ENCODE results near the gene BICC1. TPM values are rescaled to one million over a fixed set of nuclear protein-coding genes. Genes with fewer than 3 reads are reported as not detected.

Gene BICC1
- total and polyA plus RNA-seq, 2 of the 8 experiments (the other 6 are each of a cell fraction or from before 2014, with no cell fraction given), result 0.20 to 0.73 TPM

- Histone ChIP-seq H3K27ac (ENCODE audit: low read depth, low read length) (no peak overlapping the region), H3K4me3 (ENCODE audit: extremely low read depth in 1 of 4, insufficient read depth in 2 of 4, low read depth in 3 of 4, low read length in 4 of 4) (no peak overlapping the region), H3K23me2 (ENCODE audit: low read depth, low read length) (peaks cover 3% of the 10 kb centered on the region; the same call in 1 of the 2 replicates), H3K14ac (ENCODE audit: insufficient read length) (no peak overlapping the region), H3K4me2 (ENCODE audit: insufficient read depth in 1 of 2, low read depth in 2 of 2, low read length in 2 of 2) (peak overlapping the region; percentile 39 to 40; a peak in 1 of 4 replicates), H4K5ac (ENCODE audit: insufficient read length, low read depth, low read length) (no peak overlapping the region), H3K56ac (replicated peaks; ENCODE audit: insufficient read length, low read depth, low read length) (no peak overlapping the region), H2BK12ac (ENCODE audit: low read depth, low read length) (no peak overlapping the region), H2AFZ (ENCODE audit: low read length) (no peak overlapping the region), H2BK5ac (ENCODE audit: low read depth, low read length) (no peak overlapping the region), H3K27me3 (replicated peaks in 1 of 4; ENCODE audit: control insufficient read depth in 3 of 4, extremely low read depth in 1 of 4, insufficient read depth in 3 of 4, low read length in 3 of 4) (no peaks in the 10 kb centered on the region), H2BK15ac (ENCODE audit: low read length) (no peak overlapping the region), H3K79me2 (ENCODE audit: control insufficient read depth in 1 of 2, insufficient read depth in 2 of 2, low read length in 2 of 2) (no peaks in the 10 kb centered on the region), H3K4me1 (replicated peaks in 1 of 4; ENCODE audit: control insufficient read depth in 3 of 4, insufficient read depth in 4 of 4, low read length in 3 of 4) (peaks cover 0 to 3% (median under 1%) of the 10 kb centered on the region in 4 experiments; a peak in 1 of 7 replicates), H3K4ac (replicated peaks; ENCODE audit: insufficient read length, low read depth, low read length) (no peak overlapping the region), H2BK120ac (replicated peaks; ENCODE audit: low read depth, low read length) (no peak overlapping the region), H3K9ac (replicated peaks in 1 of 4; ENCODE audit: extremely low read depth in 1 of 4, low read depth in 3 of 4, low read length in 3 of 4) (no peak overlapping the region), H3K9me3 (ENCODE audit: insufficient read depth in 2 of 2, low read depth in 1 of 2, low read length in 1 of 2) (no peaks in the 10 kb centered on the region), H4K8ac (ENCODE audit: extremely low read depth, insufficient read depth, low read length) (no peak overlapping the region), H3K79me1 (ENCODE audit: low read depth, low read length) (no peaks in the 10 kb centered on the region), H2BK20ac (ENCODE audit: low read length) (no peak overlapping the region), H4K20me1 (replicated peaks in 1 of 2; ENCODE audit: control insufficient read depth in 1 of 2, insufficient read depth in 2 of 2, low read length in 2 of 2) (no peaks in the 10 kb centered on the region), H3K36me3 (ENCODE audit: control insufficient read depth in 2 of 4, insufficient read depth in 4 of 4, low read length in 3 of 4) (no peaks in the 10 kb centered on the region), H3K23ac (ENCODE audit: insufficient read length) (no peak overlapping the region), H2AK5ac (ENCODE audit: low read depth, low read length) (no peak overlapping the region), H4K91ac (replicated peaks; ENCODE audit: insufficient read length, low read length) (no peak overlapping the region), H3K18ac (ENCODE audit: extremely low read depth, low read length) (no peak overlapping the region)
- FAIRE-seq (peak; percentile 60), DNase-seq (ENCODE audit: low read depth in 1 of 2, low spot score in 2 of 2) (no peak)
- 27% methylated on average over 2 of the region's 2 CpGs; no CpG with 5 or more reads in 1 of the 2 experiments for WGBS, 2 experiments (ENCODE audit: extremely low coverage in 1 of 2, insufficient coverage in 1 of 2, insufficient read length in 1 of 2, insufficient replicate concordance in 2 of 2, low coverage in 1 of 2, low lambda C conversion rate in 2 of 2, missing lambda C conversion rate in 1 of 2)
- CTCF ChIA-PET (ENCODE audit: partially characterized antibody), result interaction anchor here (1.2 to 1.7 kb wide), 4 partner anchors 12 to 177 kb away, joined by 3 to 9 read pairs (median 4); no protein-coding TSS in a partner anchor
- POLR2A ChIA-PET (ENCODE audit: partially characterized antibody), result interaction anchor here (1.2 kb wide), 1 partner anchor 12 kb away, joined by 3 read pairs; no protein-coding TSS in a partner anchor
- no peak for TF ChIP-seq KDM4A (IDR thresholded peaks at IDR 0.05; ENCODE audit: low read depth, low read length, severe bottlenecking)
- TF ChIP-seq KDM1A (IDR thresholded peaks at IDR 0.05; ENCODE audit: borderline replicate concordance, low read length), result no peak
- no peak for TF ChIP-seq E2F6 (IDR thresholded peaks at IDR 0.05)
- TF ChIP-seq TAF7 (optimal IDR thresholded peaks at IDR 0.05; ENCODE audit: borderline replicate concordance, low read depth, low read length), result no peak
- no peak for TF ChIP-seq MAFK (IDR thresholded peaks at IDR 0.05; ENCODE audit: low read depth, low read length)
- TF ChIP-seq JUN (IDR thresholded peaks at IDR 0.05; ENCODE audit: low read depth, low read length), result no peak
- no peak for TF ChIP-seq RFX5 (IDR thresholded peaks at IDR 0.05; ENCODE audit: borderline replicate concordance, low read depth, low read length)
- no peak for TF ChIP-seq SIX5 (IDR thresholded peaks at IDR 0.05; ENCODE audit: low read depth, low read length)
- TF ChIP-seq RBBP5 (IDR thresholded peaks at IDR 0.05; ENCODE audit: borderline replicate concordance, low read depth, low read length), result no peak
- no peak for TF ChIP-seq ZNF274 (IDR thresholded peaks at IDR 0.05; ENCODE audit: borderline replicate concordance, extremely low read depth, low read length)
- no peak for TF ChIP-seq ATF3 (IDR thresholded peaks at IDR 0.05; ENCODE audit: insufficient read depth, low read depth, low read length)
- no peak for TF ChIP-seq SIRT6 (IDR thresholded peaks at IDR 0.05; ENCODE audit: low read length)
- no peak for TF ChIP-seq HDAC6 (IDR thresholded peaks at IDR 0.05; ENCODE audit: low read depth, low read length)
Measured at GRCh38 chr10:58477122-58477521, 35.5 kb upstream of the BICC1 start.
